WI38 (cell line): ENCODE data around the gene CD302.

Experiments used
- H3K4me3 ChIP-seq: 2 replicates; pipeline ENCODE4 v1.5.1; 2011; ENCODE audit warnings: low read depth, mild to moderate bottlenecking, control low read depth, low read length
- TF ChIP-seq, protein P1 (sequence below): IDR thresholded peaks from 2 replicates; pipeline ENCODE4 v1.5.1; 2012; ENCODE audit warnings: low read depth, mild to moderate bottlenecking, control low read depth, low read length

The CD302 gene

DNA sequence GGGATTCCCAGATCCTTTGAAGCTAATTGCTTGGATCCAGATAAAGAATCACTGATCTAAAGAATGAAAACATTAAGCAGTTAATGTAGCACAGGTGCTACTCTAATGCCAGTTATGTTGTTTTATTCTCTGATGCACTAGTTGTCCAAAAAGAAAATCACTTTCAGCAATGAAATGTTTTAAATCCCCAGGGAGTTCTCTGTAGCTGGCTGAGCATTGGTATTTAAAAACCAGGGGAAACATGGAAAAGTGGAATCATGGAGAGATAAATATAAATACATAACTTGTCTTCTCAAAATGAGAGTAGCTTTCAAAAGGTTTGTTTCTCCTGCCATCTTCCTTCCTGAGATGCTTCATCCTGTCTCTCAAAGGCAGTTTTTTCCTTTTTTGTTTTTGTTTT lies 37.7 kb downstream of the CD302 start:
- TF ChIP-seq, protein P1, sequence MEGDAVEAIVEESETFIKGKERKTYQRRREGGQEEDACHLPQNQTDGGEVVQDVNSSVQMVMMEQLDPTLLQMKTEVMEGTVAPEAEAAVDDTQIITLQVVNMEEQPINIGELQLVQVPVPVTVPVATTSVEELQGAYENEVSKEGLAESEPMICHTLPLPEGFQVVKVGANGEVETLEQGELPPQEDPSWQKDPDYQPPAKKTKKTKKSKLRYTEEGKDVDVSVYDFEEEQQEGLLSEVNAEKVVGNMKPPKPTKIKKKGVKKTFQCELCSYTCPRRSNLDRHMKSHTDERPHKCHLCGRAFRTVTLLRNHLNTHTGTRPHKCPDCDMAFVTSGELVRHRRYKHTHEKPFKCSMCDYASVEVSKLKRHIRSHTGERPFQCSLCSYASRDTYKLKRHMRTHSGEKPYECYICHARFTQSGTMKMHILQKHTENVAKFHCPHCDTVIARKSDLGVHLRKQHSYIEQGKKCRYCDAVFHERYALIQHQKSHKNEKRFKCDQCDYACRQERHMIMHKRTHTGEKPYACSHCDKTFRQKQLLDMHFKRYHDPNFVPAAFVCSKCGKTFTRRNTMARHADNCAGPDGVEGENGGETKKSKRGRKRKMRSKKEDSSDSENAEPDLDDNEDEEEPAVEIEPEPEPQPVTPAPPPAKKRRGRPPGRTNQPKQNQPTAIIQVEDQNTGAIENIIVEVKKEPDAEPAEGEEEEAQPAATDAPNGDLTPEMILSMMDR, result no peak
- no peak overlapping the region for H3K4me3 ChIP-seq

DNA sequence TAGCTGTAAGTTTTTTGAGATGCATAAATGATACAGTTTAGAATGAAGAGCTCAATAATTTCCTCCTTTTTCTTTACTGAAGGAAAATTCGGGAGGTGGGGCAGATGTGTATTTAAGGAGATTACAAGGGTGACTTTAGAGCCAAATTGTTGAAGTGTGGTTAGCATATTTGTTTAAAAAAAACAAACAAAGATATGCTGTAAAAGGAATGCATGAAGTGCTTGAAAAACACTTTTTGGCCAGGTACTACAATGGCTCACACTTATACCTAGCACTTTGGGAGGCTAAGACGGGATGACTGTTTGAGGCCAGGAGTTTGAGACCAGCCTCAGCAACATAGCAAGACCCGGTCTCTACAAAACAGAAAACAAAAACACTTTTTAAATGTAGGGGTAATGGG lies 38.4 kb downstream of the CD302 start:
- H3K4me3 ChIP-seq, result no peak overlapping the region
- TF ChIP-seq, protein P1, result no peak

DNA sequence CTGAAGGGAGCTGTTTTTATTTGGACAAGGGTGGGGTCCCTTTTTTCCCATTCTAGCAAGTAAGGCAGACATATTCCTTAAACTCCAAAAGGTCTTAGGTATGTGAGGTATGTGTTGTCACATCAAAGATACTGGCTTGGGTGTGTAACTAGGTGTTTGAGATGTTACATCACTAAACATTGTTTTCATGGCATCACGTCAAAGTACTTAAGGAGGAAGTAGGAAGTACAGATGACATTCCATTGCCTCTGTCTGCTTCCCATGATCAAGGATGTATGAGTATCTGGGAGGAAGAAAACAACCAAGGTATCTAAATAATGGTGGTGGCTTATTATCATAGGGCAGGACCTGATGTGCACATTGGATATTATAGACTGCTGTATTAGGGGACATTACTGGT lies 39.3 kb downstream of the CD302 start:
- H3K4me3 ChIP-seq, result no peak overlapping the region
- TF ChIP-seq, protein P1, result no peak

DNA sequence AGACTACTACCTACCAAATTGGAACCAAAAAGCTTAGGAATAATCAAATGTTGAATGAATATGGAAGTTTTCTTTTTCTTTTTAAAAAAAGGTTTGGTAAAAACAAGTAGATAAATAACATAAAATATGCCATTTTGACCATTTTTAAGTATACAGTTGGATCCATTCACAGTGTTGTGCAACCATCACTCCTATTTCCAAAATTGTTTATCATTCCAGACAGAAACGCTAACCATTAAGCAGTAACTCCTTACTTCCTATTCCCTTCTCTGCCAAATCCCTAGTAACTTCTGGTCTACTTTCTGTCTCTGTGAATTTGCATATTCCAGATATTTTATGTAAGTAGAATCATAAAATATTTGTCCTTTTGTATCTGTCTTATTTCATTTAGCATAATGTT lies 39.8 kb downstream of the CD302 start:
- TF ChIP-seq, protein P1, result no peak
- H3K4me3 ChIP-seq, result no peak overlapping the region

DNA sequence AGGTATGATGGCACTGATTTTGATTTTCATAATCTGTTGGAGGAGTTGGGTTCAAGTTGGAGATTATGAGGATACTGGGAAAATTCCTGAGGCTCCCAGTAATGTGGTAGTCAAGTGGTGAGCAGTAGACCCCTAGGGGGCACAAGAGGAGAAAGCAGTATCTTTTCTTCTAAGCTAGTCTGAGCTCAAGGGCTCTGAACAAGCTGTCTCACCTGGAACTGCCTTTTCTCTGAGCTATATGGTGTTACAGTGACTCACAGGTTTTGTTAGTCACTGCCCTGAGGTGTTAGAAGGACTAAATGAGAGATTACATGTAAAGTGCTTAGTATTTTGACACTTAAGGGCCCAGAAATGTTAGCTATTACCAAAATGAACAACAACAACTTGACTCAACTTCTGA lies 42.2 kb downstream of the CD302 start:
- H3K4me3 ChIP-seq, result no peak overlapping the region
- TF ChIP-seq, protein P1, result peak; percentile 22; the same call in 1 of the 2 replicates

DNA sequence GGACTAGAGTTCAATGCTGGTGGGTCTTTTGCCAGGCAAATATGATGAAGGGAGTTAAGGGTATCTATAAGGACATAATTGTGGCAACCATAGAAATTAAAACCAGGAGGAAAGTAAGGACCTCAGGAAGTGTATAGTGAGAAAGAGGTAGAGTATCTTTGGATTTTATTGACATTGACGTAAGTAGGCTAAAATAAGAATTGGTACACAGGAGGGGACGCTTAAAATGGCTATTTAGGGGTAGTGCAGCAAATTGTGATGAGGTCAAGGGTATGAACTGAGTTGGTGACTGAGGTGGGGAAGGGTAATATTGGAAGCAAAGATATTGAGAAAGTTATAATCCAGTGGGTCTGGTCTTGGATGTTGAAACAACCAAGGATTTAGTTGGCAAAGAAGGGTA lies 43.0 kb downstream of the CD302 start:
- TF ChIP-seq, protein P1, result no peak
- no peak overlapping the region for H3K4me3 ChIP-seq

DNA sequence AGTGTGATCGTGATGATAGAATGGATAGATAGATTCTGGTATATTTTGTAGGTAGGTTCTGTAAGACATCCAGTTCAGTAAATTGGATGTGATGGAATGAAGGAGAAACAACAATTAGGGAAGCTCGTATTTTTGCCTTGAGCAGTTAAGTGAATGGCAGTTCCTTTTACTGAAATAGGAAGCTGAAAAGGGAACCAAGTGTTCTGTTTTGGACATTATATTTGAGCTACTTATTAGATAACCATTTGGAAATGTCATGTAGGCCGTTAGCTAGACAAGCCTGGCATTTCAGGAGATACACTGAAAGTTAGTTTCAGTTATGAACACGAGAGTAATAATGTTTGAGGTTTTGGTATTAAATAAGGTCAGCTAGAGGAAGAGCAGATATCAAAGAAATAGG lies 44.2 kb downstream of the CD302 start:
- no peak overlapping the region for H3K4me3 ChIP-seq
- TF ChIP-seq, protein P1, result no peak
